Activated CD4-positive, alpha-beta memory T cell treated with anti-CD3 and anti-CD28 coated beads for 36 hours (primary cell): ENCODE data around the gene CPD. TPM values are rescaled to one million over a fixed set of nuclear protein-coding genes. Genes with fewer than 3 reads are reported as not detected.

Experiments used
- CTCF ChIA-PET: fragments of 350-600 bp; sonication (Branson Sonifier 250); formaldehyde crosslinking; loops from one replicate; lab custom pipeline; 2021; ENCODE audit warnings: antibody characterized with exemption, inconsistent platforms; lab: Charles Lee
- POLR2A ChIA-PET: fragments of 350-600 bp; sonication (Branson Sonifier 250); formaldehyde crosslinking; loops from one replicate; lab custom pipeline; 2021; ENCODE audit warnings: antibody characterized with exemption; lab: Charles Lee
- DNase-seq: peaks from one replicate; pipeline ENCODE4 v3.0.0-alpha.2; 2020
- H3K27ac Mint-ChIP-seq: one replicate; pipeline ENCODE4 v1.8.0; 2021; ENCODE audit warnings: mixed read lengths
- H3K27me3 Mint-ChIP-seq: one replicate; pipeline ENCODE4 v1.8.0; 2021; ENCODE audit warnings: mixed read lengths
- H3K36me3 Mint-ChIP-seq: one replicate; pipeline ENCODE4 v1.8.0; 2021; ENCODE audit warnings: mixed read lengths
- H3K4me1 Mint-ChIP-seq: one replicate; pipeline ENCODE4 v1.8.0; 2021; ENCODE audit warnings: low read depth, mixed read lengths
- H3K4me3 Mint-ChIP-seq: one replicate; pipeline ENCODE4 v1.8.0; 2021; ENCODE audit warnings: mild to moderate bottlenecking, mixed read lengths
- H3K9me3 Mint-ChIP-seq: one replicate; pipeline ENCODE4 v1.8.0; 2021; ENCODE audit warnings: mixed read lengths
- intact Hi-C: fragments of 100-400 bp; cut with micrococcal nuclease; formaldehyde crosslinking; loops from one replicate; pipeline ENCODE4 v1.15.1; 2023
- total RNA-seq, 2 experiments: library from RNA; stranded (reverse); gene quantifications; one replicate each; pipeline ENCODE4 v1.2.3, GENCODE V29; 2021

The CPD gene
- total RNA-seq, 2 experiments from 2014 or later, result 34.1 to 34.3 TPM

- no peak for DNase-seq
- no peaks in the 10 kb centered on the region for H3K9me3 Mint-ChIP-seq
- ChIA-PET CTCF (no interaction called here), POLR2A (no interaction called here)
- no peaks in the 10 kb centered on the region for H3K27me3 Mint-ChIP-seq
- intact Hi-C loops, result no loop called here
- H3K4me1 Mint-ChIP-seq, result peaks cover 16% of the 10 kb centered on the region
- no peak overlapping the region for H3K27ac Mint-ChIP-seq
- H3K4me3 Mint-ChIP-seq, result no peak overlapping the region
- H3K36me3 Mint-ChIP-seq, result peaks cover 12% of the 10 kb centered on the region
These were observed 136.3 kb downstream of the CPD start for GRCh38 chr17:30514895-30515596.

DNA sequence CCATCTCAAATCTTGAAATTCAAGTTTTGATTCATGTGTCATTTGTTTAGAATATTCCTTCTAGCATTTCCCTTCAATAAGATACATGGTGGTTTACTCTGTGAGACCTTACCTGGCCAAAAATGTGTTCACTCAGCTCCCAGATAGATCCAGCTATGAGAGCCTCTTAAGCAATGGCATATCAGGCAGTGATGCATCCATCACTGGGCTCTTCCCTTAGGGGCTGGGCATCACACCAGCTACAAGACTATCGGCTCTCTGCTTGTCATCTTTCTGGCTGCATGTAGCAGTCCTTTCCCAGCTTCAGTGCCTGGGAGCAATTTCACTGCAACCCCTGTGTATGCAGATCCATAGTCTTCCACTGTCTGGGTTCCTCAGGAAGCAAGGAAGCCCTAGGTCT, 139.1 kb downstream of the CPD start:
- intact Hi-C loops, result no loop called here
- H3K36me3 Mint-ChIP-seq, result peaks cover 31% of the 10 kb centered on the region
- DNase-seq, result no peak
- H3K4me1 Mint-ChIP-seq, result peaks cover 26% of the 10 kb centered on the region
- H3K4me3 Mint-ChIP-seq, result no peak overlapping the region
- ChIA-PET POLR2A (no interaction called here), CTCF (interaction anchor here (0.7 to 1.2 kb wide), 2 partner anchors 180 to 209 kb away, joined by 3 read pairs; no protein-coding TSS in a partner anchor)
- H3K27ac Mint-ChIP-seq, result no peak overlapping the region
- no peaks in the 10 kb centered on the region for H3K27me3 Mint-ChIP-seq
- no peaks in the 10 kb centered on the region for H3K9me3 Mint-ChIP-seq

DNA sequence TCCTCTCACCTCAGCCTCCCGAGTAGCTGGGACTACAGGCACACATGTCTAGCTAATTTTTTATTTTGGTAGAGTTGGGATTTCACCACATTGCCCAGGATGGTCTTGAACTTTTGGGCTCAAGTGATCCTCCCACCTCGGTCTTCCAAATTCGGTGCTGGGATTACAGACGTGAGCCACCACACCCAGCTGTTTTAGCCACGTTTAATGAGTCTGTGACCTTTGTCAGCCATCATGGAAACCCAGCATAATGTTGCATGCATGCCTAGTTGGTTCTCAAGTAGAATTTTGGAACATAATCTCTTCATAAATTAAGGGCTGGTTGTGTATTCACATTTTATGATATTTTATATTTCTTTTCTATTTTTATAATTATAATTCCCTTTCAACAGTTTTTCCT, 140.4 kb downstream of the CPD start:
- H3K4me1 Mint-ChIP-seq, result peaks cover 25% of the 10 kb centered on the region
- no peaks in the 10 kb centered on the region for H3K27me3 Mint-ChIP-seq
- POLR2A ChIA-PET, result no interaction called here
- H3K4me3 Mint-ChIP-seq, result no peak overlapping the region
- H3K27ac Mint-ChIP-seq, result no peak overlapping the region
- H3K36me3 Mint-ChIP-seq, result peaks cover 35% of the 10 kb centered on the region
- intact Hi-C loops, result no loop called here
- CTCF ChIA-PET, result no interaction called here
- no peak for DNase-seq
- H3K9me3 Mint-ChIP-seq, result no peaks in the 10 kb centered on the region

Other genes starting within 250 kb of the CPD start
- not detected for gene SLC6A4, start 143.2 kb upstream of the CPD start, total RNA-seq
- 10 to 100 TPM; 47.0 to 49.6 TPM for gene BLMH, start 87.0 kb upstream of the CPD start, total RNA-seq
- gene TMIGD1, start 44.9 kb upstream of the CPD start, total RNA-seq, result not detected
- gene GOSR1, start 98.5 kb downstream of the CPD start, total RNA-seq, result 10 to 100 TPM; 39.0 to 39.9 TPM